CD4-positive, alpha-beta T cell treated with Interleukin-6 at 100 ng/mL for 8 hours (primary cell): ENCODE results near the gene MACROD2.

Source experiments
- DNase-seq: peaks from one replicate; pipeline ENCODE4 v3.0.0-alpha.2; 2020; ENCODE audit warnings: mixed read lengths, low spot score

The MACROD2 gene

GRCh38 chr20:15812696-15813095 is 1817.4 kb downstream of the MACROD2 start:
- DNase-seq: no peak

GRCh38 chr20:15814360-15814759 is 1819.0 kb downstream of the MACROD2 start:
- DNase-seq: no peak

GRCh38 chr20:15814911-15815310 is 1819.6 kb downstream of the MACROD2 start:
- no peak for DNase-seq

GRCh38 chr20:15817351-15817750 is 1822.0 kb downstream of the MACROD2 start:
- no peak for DNase-seq

- no peak for DNase-seq
Observed at GRCh38 chr20:15818651-15819071, 1823.3 kb downstream of the MACROD2 start.

GRCh38 chr20:15823718-15824117 is 1828.4 kb downstream of the MACROD2 start:
- no peak for DNase-seq

- DNase-seq: no peak
Observed at GRCh38 chr20:15827628-15828027, 1832.3 kb downstream of the MACROD2 start.

GRCh38 chr20:15831201-15831600 is 1835.9 kb downstream of the MACROD2 start:
- no peak for DNase-seq

- no peak for DNase-seq
Observed at GRCh38 chr20:15832512-15832911, 1837.2 kb downstream of the MACROD2 start.

GRCh38 chr20:15834857-15835256 is 1839.5 kb downstream of the MACROD2 start:
- no peak for DNase-seq

GRCh38 chr20:15835811-15836210 is 1840.5 kb downstream of the MACROD2 start:
- DNase-seq: no peak

- no peak for DNase-seq
Observed at GRCh38 chr20:15836634-15837033, 1841.3 kb downstream of the MACROD2 start.

GRCh38 chr20:15837563-15837962 is 1842.2 kb downstream of the MACROD2 start:
- no peak for DNase-seq

- DNase-seq: no peak
Observed at GRCh38 chr20:15838466-15838865, 1843.2 kb downstream of the MACROD2 start.

- DNase-seq: no peak
Observed at GRCh38 chr20:15840636-15841301, 1845.5 kb downstream of the MACROD2 start.

GRCh38 chr20:15842872-15843271 is 1847.6 kb downstream of the MACROD2 start:
- DNase-seq: no peak

GRCh38 chr20:15843777-15844176 is 1848.5 kb downstream of the MACROD2 start:
- no peak for DNase-seq

GRCh38 chr20:15847196-15847784 is 1852.0 kb downstream of the MACROD2 start:
- no peak for DNase-seq

- DNase-seq: no peak
Observed at GRCh38 chr20:15848126-15848525, 1852.8 kb downstream of the MACROD2 start.

- DNase-seq: no peak
Observed at GRCh38 chr20:15848995-15849610, 1853.8 kb downstream of the MACROD2 start.

GRCh38 chr20:15851576-15852215 is 1856.4 kb downstream of the MACROD2 start:
- no peak for DNase-seq

- DNase-seq: no peak
Observed at GRCh38 chr20:15854911-15855310, 1859.6 kb downstream of the MACROD2 start.

- DNase-seq: no peak
Observed at GRCh38 chr20:15857173-15857784, 1862.0 kb downstream of the MACROD2 start.
